IMR-90 (cell line): ENCODE results near the gene IFIT1B. TPM values are rescaled to one million over a fixed set of nuclear protein-coding genes. Genes with fewer than 3 reads are reported as not detected.
A peak's percentile ranks its signal among the peaks of the same experiment; 100 is the strongest.

Experiments
- ATAC-seq: fragments of 200-7000 bp; cut with Tn5 transposase; 2 replicates; pipeline ENCODE4 v1.9.1; 2020; ENCODE audit warnings: low read depth, mild to moderate bottlenecking, moderate library complexity
- BruUV-seq: library from RNA; stranded (reverse); fragments of 400-500 nt; replicated peaks from 2 replicates; lab custom pipeline; 2021; lab: Mats Ljungman, UMichigan
- CTCF ChIA-PET: fragments of 300-600 bp; formaldehyde crosslinking; extraction: SDS; loops from one replicate; lab custom pipeline; 2021; ENCODE audit warnings: antibody characterized with exemption; lab: Yijun Ruan, JAX
- POLR2A ChIA-PET: fragments of 300-600 bp; sonication (Branson Sonifier 250); formaldehyde crosslinking; loops from one replicate; lab custom pipeline; 2022; ENCODE audit warnings: antibody characterized with exemption; ENCODE audit not compliant: unreplicated experiment; lab: Charles Lee
- DNase-seq: peaks from one replicate; pipeline ENCODE4 v3.0.0; 2013
- H2AFZ ChIP-seq: replicated peaks from 2 replicates; pipeline ENCODE3; 2013; ENCODE audit warnings: low read length, mild to moderate bottlenecking; ENCODE audit not compliant: poor library complexity
- H2AK5ac ChIP-seq: 2 replicates; pipeline ENCODE4 v1.6.1; 2013; ENCODE audit warnings: low read depth, low read length, inconsistent platforms
- H2AK9ac ChIP-seq: replicated peaks from 2 replicates; pipeline ENCODE3; 2013; ENCODE audit warnings: mild to moderate bottlenecking, low read depth, low read length, moderate library complexity; ENCODE audit not compliant: poor library complexity
- H2BK120ac ChIP-seq: 2 replicates; pipeline ENCODE4 v1.6.1; 2013; ENCODE audit warnings: low read depth, low read length, inconsistent platforms
- H2BK15ac ChIP-seq: 3 replicates; pipeline ENCODE4 v1.6.1; 2013; ENCODE audit warnings: low read depth, low read length, inconsistent platforms
- H2BK20ac ChIP-seq: 2 replicates; pipeline ENCODE4 v1.6.1; 2013; ENCODE audit warnings: low read depth, mild to moderate bottlenecking, inconsistent platforms, low read length, moderate library complexity
- H2BK5ac ChIP-seq: 2 replicates; pipeline ENCODE4 v1.6.1; 2013; ENCODE audit warnings: mild to moderate bottlenecking, low read depth, low read length, inconsistent platforms; ENCODE audit not compliant: poor library complexity, severe bottlenecking
- H3K14ac ChIP-seq: replicated peaks from 2 replicates; pipeline ENCODE4 v1.6.1; 2013; ENCODE audit warnings: low read depth, low read length, inconsistent platforms
- H3K18ac ChIP-seq: 2 replicates; pipeline ENCODE4 v1.6.1; 2013; ENCODE audit warnings: low read depth, low read length, control low read depth
- H3K23ac ChIP-seq: 2 replicates; pipeline ENCODE4 v1.6.1; 2013; ENCODE audit warnings: low read depth, low read length, inconsistent platforms
- H3K27ac ChIP-seq: 2 replicates; pipeline ENCODE4 v1.5.1; 2013; ENCODE audit warnings: mild to moderate bottlenecking, control low read depth, low read length; ENCODE audit not compliant: insufficient read depth
- H3K27me3 ChIP-seq: 2 replicates; pipeline ENCODE4 v1.6.1; 2013; ENCODE audit warnings: low read length; ENCODE audit not compliant: control insufficient read depth, insufficient read depth
- H3K36me3 ChIP-seq: 2 replicates; pipeline ENCODE4 v1.6.1; 2013; ENCODE audit warnings: low read length, mixed read lengths; ENCODE audit not compliant: control insufficient read depth, insufficient read depth
- H3K4ac ChIP-seq: 2 replicates; pipeline ENCODE4 v1.6.1; 2013; ENCODE audit warnings: low read depth, low read length, inconsistent platforms
- H3K4me1 ChIP-seq: 2 replicates; pipeline ENCODE4 v1.6.1; 2013; ENCODE audit warnings: low read length, mixed read lengths; ENCODE audit not compliant: control insufficient read depth, insufficient read depth
- H3K4me2 ChIP-seq: 2 replicates; pipeline ENCODE4 v1.6.1; 2013; ENCODE audit warnings: low read depth, mild to moderate bottlenecking, control low read depth, low read length, moderate library complexity
- H3K4me3 ChIP-seq: 2 replicates; pipeline ENCODE4 v1.5.1; 2013; ENCODE audit warnings: low read depth, mild to moderate bottlenecking, control low read depth, low read length, moderate library complexity; ENCODE audit not compliant: insufficient read depth
- H3K56ac ChIP-seq: 2 replicates; pipeline ENCODE4 v1.6.1; 2013; ENCODE audit warnings: low read length, inconsistent platforms; ENCODE audit not compliant: insufficient read depth; ENCODE audit errors: extremely low read depth
- H3K79me1 ChIP-seq, 2 experiments: 2 replicates each; pipeline ENCODE4 v1.6.1; 2013; ENCODE audit warnings: low read length in 2 of 2, inconsistent platforms in 1 of 2, low read depth in 1 of 2
- H3K9ac ChIP-seq: 2 replicates; pipeline ENCODE4 v1.6.1; 2013; ENCODE audit warnings: low read depth, low read length, control low read depth
- H3K9me1 ChIP-seq: 2 replicates; pipeline ENCODE4 v1.6.1; 2013; ENCODE audit warnings: low read length, inconsistent platforms; ENCODE audit not compliant: insufficient read depth
- H3K9me3 ChIP-seq: 2 replicates; pipeline ENCODE4 v1.6.1; 2013; ENCODE audit warnings: low read length; ENCODE audit not compliant: control insufficient read depth, insufficient read depth
- H4K20me1 ChIP-seq: 2 replicates; pipeline ENCODE4 v1.6.1; 2013; ENCODE audit warnings: low read length, inconsistent platforms; ENCODE audit not compliant: insufficient read depth
- H4K5ac ChIP-seq: 2 replicates; pipeline ENCODE4 v1.6.1; 2013; ENCODE audit warnings: mild to moderate bottlenecking, low read depth, low read length, control low read depth
- H4K8ac ChIP-seq, 2 experiments: 2 replicates each; pipeline ENCODE4 v1.6.1; 2013; ENCODE audit warnings: low read depth in 2 of 2, low read length in 2 of 2, control low read depth in 1 of 2, inconsistent platforms in 1 of 2
- H4K91ac ChIP-seq: 2 replicates; pipeline ENCODE4 v1.6.1; 2013; ENCODE audit warnings: low read depth, low read length, inconsistent platforms; ENCODE audit not compliant: insufficient read depth
- BHLHE40 ChIP-seq: fragments of 150-350 bp; IDR thresholded peaks from 2 replicates; pipeline ENCODE4 v1.6.1; 2016; ENCODE audit warnings: mild to moderate bottlenecking, low read depth, low read length
- CEBPB ChIP-seq: IDR thresholded peaks from 2 replicates; pipeline ENCODE4 v1.6.1; 2012; ENCODE audit warnings: low read depth, low read length, improper control_type of control experiment
- CHD1 ChIP-seq: IDR thresholded peaks from 2 replicates; pipeline ENCODE4 v1.6.1; 2012; ENCODE audit warnings: low read depth, low read length, improper control_type of control experiment
- CTCF ChIP-seq: conservative IDR thresholded peaks from 2 replicates; pipeline ENCODE4 v1.5.1; 2012; ENCODE audit warnings: mild to moderate bottlenecking, low read depth, low read length, improper control_type of control experiment
- FOS ChIP-seq: fragments of 150-350 bp; IDR thresholded peaks from 2 replicates; pipeline ENCODE4 v1.6.1; 2016; ENCODE audit warnings: low read depth, low read length
- MAFK ChIP-seq: IDR thresholded peaks from 2 replicates; pipeline ENCODE4 v1.6.1; 2012; ENCODE audit warnings: low read depth, low read length, improper control_type of control experiment
- MAZ ChIP-seq: IDR thresholded peaks from 2 replicates; pipeline ENCODE4 v1.6.1; 2012; ENCODE audit warnings: low read depth, mild to moderate bottlenecking, low read length, improper control_type of control experiment, moderate library complexity, borderline replicate concordance
- POLR2A ChIP-seq: IDR thresholded peaks from 2 replicates; pipeline ENCODE4 v1.6.1; 2012; ENCODE audit warnings: mild to moderate bottlenecking, low read depth, low read length
- RAD21 ChIP-seq: IDR thresholded peaks from 2 replicates; pipeline ENCODE4 v1.6.1; 2012; ENCODE audit warnings: low read length, improper control_type of control experiment
- RCOR1 ChIP-seq: IDR thresholded peaks from 2 replicates; pipeline ENCODE4 v1.6.1; 2012; ENCODE audit warnings: mild to moderate bottlenecking, low read length, improper control_type of control experiment; ENCODE audit not compliant: insufficient replicate concordance
- RFX5 ChIP-seq: IDR thresholded peaks from 2 replicates; pipeline ENCODE4 v1.8.0; 2012; ENCODE audit warnings: low read depth, mild to moderate bottlenecking, low read length, moderate library complexity
- SMC3 ChIP-seq: fragments of 150-350 bp; IDR thresholded peaks from 2 replicates; pipeline ENCODE4 v1.6.1; 2016; ENCODE audit warnings: low read depth, mild to moderate bottlenecking, antibody characterized with exemption, low read length, moderate library complexity
- WGBS, 2 experiments: methylation state at CpG; one replicate each; pipeline versions ENCODE4 v1.1.5 to v1.1.7; 2013; ENCODE audit warnings: missing lambda C conversion rate in 2 of 2; ENCODE audit not compliant: insufficient read length in 1 of 2; ENCODE audit errors: extremely low coverage in 2 of 2; 5-methylcytosine and 5-hydroxymethylcytosine counted together
- dilution Hi-C: fragments of 300-500 bp; cut with HindIII; formaldehyde crosslinking; loops from one replicate; pipeline ENCODE4 v1.14.3; 2018; ENCODE audit warnings: low sequenced_read_pairs; ENCODE audit not compliant: unreplicated experiment
- in situ Hi-C: fragments of 300-500 bp; cut with MboI; formaldehyde crosslinking; loops from 3 replicates; pipeline ENCODE4 v1.14.3; 2019; ENCODE audit warnings: low sequenced_read_pairs, inconsistent platforms, mixed read lengths
- intact Hi-C: fragments of 100-400 bp; cut with micrococcal nuclease; formaldehyde crosslinking; loops from 2 replicates; pipeline ENCODE4 v1.10.0; 2022
- polyA plus RNA-seq, 3 experiments: library from polyadenylated mRNA; depleted of rRNA; stranded (reverse); fragments of >200 nt; gene quantifications; 2 replicates each; pipeline ENCODE4 v1.2.3, GENCODE V29; 2012; ENCODE audit warnings: low replicate concordance in 1 of 3
- total RNA-seq: library from RNA; depleted of rRNA; stranded (reverse); fragments of >200 nt; gene quantifications from 2 replicates; pipeline ENCODE4 v1.2.3, GENCODE V29; 2012
- TF ChIP-seq, protein P1 (sequence below): fragments of 150-350 bp; IDR thresholded peaks from 2 replicates; pipeline ENCODE4 v1.6.1; 2016; ENCODE audit warnings: low read depth, mild to moderate bottlenecking, low read length, moderate library complexity, borderline replicate concordance

IFIT1B gene
- total and polyA plus RNA-seq, 2 of the 4 experiments (the other 2 are of a cell fraction), result not detected

DNA sequence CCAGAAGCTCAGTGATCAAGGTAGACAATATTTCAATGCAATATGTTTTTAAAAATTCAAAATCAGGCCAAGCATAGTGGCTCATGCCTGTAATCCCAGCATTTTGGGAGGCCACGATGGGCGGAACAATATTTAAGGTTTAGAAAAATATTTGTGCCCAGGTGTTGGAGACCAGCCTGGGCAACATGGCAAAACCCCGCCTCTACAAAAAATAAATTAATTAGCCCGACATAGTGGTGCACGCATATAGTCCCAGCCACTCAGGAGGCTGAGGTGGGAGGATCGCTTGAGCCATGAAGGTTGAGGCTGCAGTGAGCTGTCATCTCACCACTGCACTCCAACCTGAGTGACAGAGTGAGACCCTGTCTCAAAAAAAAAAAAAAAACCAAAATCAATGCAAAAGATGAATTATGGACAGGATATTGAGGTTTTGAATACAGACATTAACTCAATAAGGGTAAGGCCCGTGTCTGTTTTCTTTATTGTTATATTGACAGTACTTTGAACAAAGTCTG, 35.6 kb downstream of the IFIT1B start:
- no peak overlapping the region for H4K91ac ChIP-seq
- no peak for DNase-seq
- no peaks in the 10 kb centered on the region for H4K20me1 ChIP-seq
- H3K36me3 ChIP-seq, result peaks cover 4% of the 10 kb centered on the region
- H3K9me3 ChIP-seq, result no peaks in the 10 kb centered on the region
- peaks cover 17 to 38% of the 10 kb centered on the region in 2 experiments; a peak in 3 of 4 replicates for H3K79me1 ChIP-seq
- H2AK5ac ChIP-seq, result no peak overlapping the region
- H2AFZ ChIP-seq, result no peak overlapping the region
- 100% methylated on average over 2 of the region's 7 CpGs; no CpG with 5 or more reads in 1 of the 2 experiments for WGBS, 2 experiments
- intact Hi-C loops, result no loop called here
- no peak for TF ChIP-seq MAZ
- TF ChIP-seq FOS, result no peak
- TF ChIP-seq RCOR1, result no peak
- TF ChIP-seq BHLHE40, result no peak
- no peak for TF ChIP-seq CHD1
- no peak for TF ChIP-seq MAFK
- TF ChIP-seq POLR2A, result no peak
- no peak for TF ChIP-seq SMC3
- TF ChIP-seq, protein P1, sequence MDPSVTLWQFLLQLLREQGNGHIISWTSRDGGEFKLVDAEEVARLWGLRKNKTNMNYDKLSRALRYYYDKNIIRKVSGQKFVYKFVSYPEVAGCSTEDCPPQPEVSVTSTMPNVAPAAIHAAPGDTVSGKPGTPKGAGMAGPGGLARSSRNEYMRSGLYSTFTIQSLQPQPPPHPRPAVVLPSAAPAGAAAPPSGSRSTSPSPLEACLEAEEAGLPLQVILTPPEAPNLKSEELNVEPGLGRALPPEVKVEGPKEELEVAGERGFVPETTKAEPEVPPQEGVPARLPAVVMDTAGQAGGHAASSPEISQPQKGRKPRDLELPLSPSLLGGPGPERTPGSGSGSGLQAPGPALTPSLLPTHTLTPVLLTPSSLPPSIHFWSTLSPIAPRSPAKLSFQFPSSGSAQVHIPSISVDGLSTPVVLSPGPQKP, result no peak
- no peak for TF ChIP-seq RFX5
- no peak for TF ChIP-seq RAD21
- no peak for TF ChIP-seq CTCF
- no peak for TF ChIP-seq CEBPB
- 0 out of 2 replicates have a peak, but pooled peaks cover 6% of the 10 kb centered on the region for H3K9me1 ChIP-seq
- H3K18ac ChIP-seq, result no peak overlapping the region
- ATAC-seq, result no peak
- peak overlapping the region; percentile 99; the same call in 1 of the 2 replicates for H3K23ac ChIP-seq
- no peak overlapping the region for H3K56ac ChIP-seq
- no peak overlapping the region for H2BK120ac ChIP-seq
- no peak overlapping the region for H3K4me3 ChIP-seq
- POLR2A ChIA-PET, result interaction anchor here (1.1 kb wide), 1 partner anchor 21 kb away, joined by 10 read pairs; the partner anchor contains the start of gene IFIT1
- H2BK5ac ChIP-seq, result no peak overlapping the region
- no peaks in the 10 kb centered on the region for H3K27me3 ChIP-seq
- CTCF ChIA-PET, result interaction anchor here (1.0 kb wide), 1 partner anchor 151 kb away, joined by 3 read pairs; no protein-coding TSS in a partner anchor
- no peak overlapping the region for H3K14ac ChIP-seq
- H3K4me1 ChIP-seq, result peaks cover 4% of the 10 kb centered on the region
- H2BK15ac ChIP-seq, result no peak overlapping the region
- dilution Hi-C loops, result no loop called here
- in situ Hi-C loops, result no loop called here
- H4K5ac ChIP-seq, result no peak overlapping the region
- H3K4ac ChIP-seq, result no peak overlapping the region
- no peak overlapping the region for H4K8ac ChIP-seq
- H2BK20ac ChIP-seq, result no peak overlapping the region
- H3K9ac ChIP-seq, result no peak overlapping the region
- H2AK9ac ChIP-seq, result no peak overlapping the region
- no peak overlapping the region for H3K27ac ChIP-seq
- BruUV-seq, result no TSS peak
- H3K4me2 ChIP-seq, result no peak overlapping the region; the same call in 1 of the 2 replicates
